Lung microvascular endothelial cell (primary cell): ENCODE results near the gene PIK3CA. TPM values are rescaled to one million over a fixed set of nuclear protein-coding genes. Genes with fewer than 3 reads are reported as not detected.

Experiments
- DNase-seq, 2 donors: peaks; one replicate each; pipeline versions ENCODE4 v3.0.0 to v3.0.0-alpha.2; 2010; ENCODE audit warnings: low read depth in 2 of 2
- total RNA-seq: library from RNA; depleted of rRNA; stranded (reverse); fragments of >200 nt; gene quantifications from 2 replicates; pipeline ENCODE4 v1.2.1, GENCODE V29; 2014

PIK3CA gene
- total RNA-seq, 1 donor from 2014 or later, result 23.2 TPM

DNA sequence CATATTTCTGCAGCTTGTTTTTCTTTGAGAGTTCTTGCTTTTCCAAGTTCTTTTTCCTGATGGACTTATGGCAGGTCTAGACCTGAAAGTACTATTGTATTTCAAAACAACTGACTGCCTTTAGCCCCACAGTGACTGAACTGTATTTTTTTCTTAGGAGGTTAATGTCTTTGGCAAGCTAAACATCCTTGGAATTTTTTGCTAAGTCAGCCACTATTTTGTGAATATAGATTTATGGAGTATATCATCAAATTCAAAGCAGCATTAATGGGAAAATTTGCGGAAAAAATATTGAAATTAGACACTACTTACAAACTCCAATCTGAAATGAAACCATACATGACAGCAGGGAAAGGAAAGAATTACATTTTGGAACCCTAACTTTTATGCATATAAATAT is 8.6 kb downstream of the PIK3CA start:
- DNase-seq, result no peak

GRCh38 chr3:179158336-179159039 is 10.3 kb downstream of the PIK3CA start:
- no peak for DNase-seq

GRCh38 chr3:179163503-179163902 is 15.3 kb downstream of the PIK3CA start:
- DNase-seq, result no peak

DNA sequence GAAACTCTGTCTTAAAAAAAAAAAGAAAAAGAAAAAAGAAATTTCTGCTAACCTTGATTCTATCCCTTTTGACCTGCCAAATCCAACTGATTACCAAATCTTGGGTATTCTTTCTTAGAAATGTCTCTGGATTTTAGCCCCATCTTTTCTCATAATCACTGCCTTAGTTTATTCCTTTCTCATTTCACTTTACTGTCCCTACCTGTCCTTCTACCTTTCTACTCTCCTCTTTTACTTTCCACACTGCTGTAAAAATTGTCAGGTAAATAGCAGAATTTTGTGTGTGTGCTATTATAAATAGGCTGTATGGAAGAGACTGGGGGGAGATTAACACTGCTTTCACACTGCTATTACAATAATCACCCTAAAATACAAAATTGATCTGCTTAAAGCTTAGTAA is 16.7 kb downstream of the PIK3CA start:
- no peak for DNase-seq

GRCh38 chr3:179166561-179167201 is 18.5 kb downstream of the PIK3CA start:
- no peak for DNase-seq

DNA sequence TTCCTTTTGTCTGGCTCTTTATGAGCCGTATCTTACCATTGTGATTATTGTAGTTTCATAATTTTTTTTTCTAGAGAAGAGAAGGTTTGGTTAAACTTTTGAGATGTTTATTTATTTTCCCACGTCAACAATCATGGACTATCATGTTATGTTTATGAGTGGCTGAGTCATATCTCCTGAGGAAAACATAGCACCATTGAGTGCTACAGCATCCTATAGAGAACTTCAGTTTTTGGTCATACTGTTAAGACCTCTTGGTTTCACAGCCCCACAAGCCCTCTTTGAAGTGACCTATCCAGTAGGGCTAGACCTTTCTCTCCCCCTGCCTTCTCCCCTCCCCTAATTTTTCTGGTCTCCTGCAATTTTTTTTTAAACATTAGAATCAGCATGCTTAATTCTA is 20.8 kb downstream of the PIK3CA start:
- peak in 1 of 2 donors; percentile 31 for DNase-seq

- no peak for DNase-seq
Measured at GRCh38 chr3:179172546-179172945, 24.4 kb downstream of the PIK3CA start.

DNA sequence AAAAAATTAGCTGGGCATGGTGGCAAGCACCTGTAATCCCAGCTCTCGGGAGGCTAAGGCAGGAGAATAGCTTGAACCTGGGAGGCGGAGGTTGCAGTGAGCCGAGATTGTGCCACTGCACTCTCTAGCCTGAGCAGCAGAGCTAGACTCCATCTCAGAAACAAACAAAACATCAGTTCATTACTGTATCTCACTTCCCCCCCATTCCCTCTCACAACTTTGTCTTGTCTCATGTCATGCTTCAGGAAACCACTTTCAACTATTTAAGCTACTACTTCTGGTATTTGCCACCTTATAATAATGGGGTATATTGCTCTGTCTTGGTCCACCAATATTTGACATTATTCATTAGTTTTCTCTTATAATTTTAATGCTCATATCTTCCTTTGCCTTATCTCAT is 26.2 kb downstream of the PIK3CA start:
- DNase-seq, result no peak

DNA sequence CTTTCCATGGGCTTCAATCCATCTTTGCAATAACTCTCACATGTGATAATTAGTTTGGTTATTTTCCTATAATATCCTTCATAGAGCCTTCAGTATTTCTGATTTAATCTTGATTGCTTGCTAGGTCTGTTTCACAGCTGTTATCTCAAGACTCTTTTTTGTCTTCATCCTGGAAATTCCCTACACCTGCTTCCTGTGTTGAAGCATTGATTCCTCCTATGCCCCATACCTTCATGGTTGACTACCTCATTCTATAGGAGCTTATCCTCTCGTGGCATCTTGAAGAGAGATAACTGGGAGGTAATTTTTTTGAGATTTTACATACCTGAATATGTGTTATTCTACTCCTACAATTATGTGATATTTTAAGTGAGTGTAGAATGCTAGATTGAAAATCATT is 26.7 kb downstream of the PIK3CA start:
- peak in 1 of 2 donors; percentile 41 for DNase-seq

DNA sequence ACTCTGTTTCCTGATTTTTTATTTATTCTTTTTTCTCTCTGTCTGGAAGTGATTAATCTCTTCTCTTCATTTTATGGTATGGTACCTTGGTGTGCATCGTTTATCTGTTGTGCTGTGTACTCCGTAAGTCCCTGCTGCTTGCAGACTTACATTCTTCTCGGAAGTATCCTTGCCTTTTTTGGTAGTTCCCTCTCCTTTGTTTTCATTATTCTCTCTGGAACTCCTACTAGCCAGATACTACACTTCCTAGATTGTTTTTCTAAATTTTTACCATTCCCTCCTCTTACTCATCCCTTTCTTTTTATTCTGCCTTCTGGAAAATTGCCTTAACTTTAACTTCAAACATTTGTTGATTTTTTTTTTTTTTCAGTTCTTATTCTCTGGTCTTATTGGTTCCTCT is 27.2 kb downstream of the PIK3CA start:
- DNase-seq, result no peak

DNA sequence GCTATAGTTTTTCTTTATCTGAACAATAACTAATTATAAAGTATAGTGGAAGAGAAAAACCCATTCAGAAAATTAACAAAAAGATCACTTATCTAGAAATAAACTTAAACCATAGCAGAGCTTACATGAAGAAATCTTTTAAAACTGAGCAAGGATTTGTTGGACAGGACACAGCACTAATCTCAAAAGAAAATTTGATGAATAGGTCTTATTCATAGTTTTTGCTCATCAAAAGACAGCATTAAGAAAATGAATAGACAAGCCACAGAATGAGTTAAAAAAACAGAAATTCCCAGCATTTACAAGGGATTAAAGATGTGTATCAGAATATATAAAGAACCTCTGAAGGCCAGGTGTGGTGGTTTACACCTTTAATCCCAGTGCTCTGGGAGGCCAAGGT is 29.5 kb downstream of the PIK3CA start:
- DNase-seq, result no peak

DNA sequence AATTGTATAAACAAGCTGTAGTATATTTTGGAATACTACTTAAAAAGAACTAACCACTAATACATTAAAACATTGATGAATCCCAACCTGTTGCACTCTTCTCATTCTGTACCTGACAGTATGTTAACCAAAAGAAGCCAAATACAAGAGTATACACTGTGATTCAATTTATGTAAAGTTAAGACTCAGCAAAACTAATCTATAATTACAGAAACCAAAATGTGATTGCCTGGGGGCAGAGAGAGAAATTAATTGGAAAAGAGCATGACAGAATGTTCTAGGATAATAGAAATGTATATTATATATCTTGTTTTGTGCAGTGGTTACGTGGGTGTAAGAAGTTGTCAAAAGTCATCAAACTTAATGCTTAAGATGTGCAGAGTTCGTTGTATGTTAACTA is 31.1 kb downstream of the PIK3CA start:
- DNase-seq, result no peak

GRCh38 chr3:179179979-179180759 is 32.0 kb downstream of the PIK3CA start:
- peak in 1 of 2 donors; percentile 28 for DNase-seq

GRCh38 chr3:179181021-179181472 is 32.9 kb downstream of the PIK3CA start:
- peak; percentile 59 to 83 for DNase-seq

DNA sequence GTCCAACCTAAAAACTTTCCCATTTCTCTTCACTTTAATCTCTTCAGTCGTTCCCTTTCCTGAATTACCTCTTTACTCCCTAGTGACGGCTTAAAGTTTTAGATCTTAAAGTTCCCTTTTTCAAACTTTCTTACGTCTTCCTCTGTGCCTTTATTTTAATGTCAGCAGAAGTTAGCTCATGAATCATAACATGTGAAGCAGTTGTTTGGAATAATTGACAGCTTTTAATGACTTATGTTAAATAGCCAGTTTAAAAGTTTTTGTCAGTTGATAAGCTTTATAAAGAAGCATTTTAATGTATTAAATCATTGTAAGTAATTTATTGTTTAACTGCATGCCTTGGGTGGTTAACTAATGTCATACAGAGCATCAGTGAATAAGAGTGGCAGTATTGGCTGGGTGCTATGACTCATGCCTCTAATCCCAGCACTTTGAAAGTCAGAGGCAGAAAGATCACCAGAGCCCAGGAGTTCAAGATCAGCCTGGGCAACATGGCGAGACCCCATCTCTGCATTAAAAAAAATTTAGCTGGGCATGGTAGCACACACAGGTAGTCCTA is 33.9 kb downstream of the PIK3CA start:
- peak in 1 of 2 donors; percentile 37 for DNase-seq

DNA sequence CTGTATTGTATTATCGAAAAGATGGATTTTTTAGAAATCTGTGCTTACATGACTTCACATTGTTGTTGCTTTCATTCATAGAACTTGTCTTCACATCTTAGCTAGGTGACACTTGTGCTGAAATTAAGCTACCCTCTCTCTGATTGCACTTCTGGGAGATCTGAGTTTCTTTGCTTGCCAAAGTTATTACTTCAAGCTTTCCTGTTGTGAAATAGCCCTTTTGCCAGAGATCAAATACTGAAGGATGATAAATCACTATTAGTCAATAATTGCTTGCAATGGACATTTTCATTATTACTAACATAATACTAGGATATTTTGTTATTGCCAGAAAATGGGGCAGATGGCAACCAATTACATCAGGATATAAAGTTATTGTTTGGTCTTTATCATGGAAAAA is 34.7 kb downstream of the PIK3CA start:
- no peak for DNase-seq

DNA sequence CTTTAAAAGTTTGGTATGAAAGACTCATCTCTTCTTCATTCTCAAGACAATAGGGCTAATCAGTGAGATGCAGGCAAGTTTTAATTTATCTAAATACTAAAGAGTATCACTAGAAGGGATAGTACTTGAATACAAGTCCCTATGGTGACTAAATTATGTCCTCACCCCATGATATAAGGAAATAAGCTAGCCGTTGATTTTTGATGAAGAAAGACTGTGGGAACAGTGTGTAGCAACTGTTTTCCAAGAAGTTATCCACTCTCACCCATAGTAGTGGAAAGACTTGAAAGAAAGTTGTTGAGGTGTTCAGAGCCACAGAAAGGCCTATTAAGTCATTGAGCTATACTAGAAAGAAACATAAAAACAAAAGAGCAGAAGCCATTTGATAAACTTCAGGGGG is 36.7 kb downstream of the PIK3CA start:
- DNase-seq, result no peak

DNA sequence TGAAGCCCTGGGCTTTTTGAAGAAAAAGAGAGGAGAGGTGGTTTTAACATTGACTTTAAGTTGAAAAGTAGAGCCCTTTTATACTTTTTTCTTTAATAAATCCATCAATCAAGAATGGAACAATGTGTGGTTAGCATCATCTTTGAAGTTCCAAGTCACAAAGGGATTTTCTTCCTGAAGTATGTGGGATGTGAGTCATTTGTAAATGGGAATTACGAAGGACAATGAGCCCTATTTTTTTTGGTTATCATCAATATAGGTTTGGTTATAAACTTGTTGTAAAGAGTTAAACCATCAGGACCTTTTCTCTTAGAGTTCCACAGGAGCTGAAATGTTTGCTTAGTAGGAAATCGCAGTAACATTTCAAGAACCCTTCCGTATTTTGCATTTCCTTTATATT is 38.3 kb downstream of the PIK3CA start:
- DNase-seq, result peak in 1 of 2 donors; percentile 63

- DNase-seq, result peak in 1 of 2 donors; percentile 65
Measured at GRCh38 chr3:179189759-179190158, 41.6 kb downstream of the PIK3CA start.

- no peak for DNase-seq
Measured at GRCh38 chr3:179190581-179190980, 42.4 kb downstream of the PIK3CA start.

GRCh38 chr3:179192542-179192941 is 44.4 kb downstream of the PIK3CA start:
- DNase-seq, result no peak

DNA sequence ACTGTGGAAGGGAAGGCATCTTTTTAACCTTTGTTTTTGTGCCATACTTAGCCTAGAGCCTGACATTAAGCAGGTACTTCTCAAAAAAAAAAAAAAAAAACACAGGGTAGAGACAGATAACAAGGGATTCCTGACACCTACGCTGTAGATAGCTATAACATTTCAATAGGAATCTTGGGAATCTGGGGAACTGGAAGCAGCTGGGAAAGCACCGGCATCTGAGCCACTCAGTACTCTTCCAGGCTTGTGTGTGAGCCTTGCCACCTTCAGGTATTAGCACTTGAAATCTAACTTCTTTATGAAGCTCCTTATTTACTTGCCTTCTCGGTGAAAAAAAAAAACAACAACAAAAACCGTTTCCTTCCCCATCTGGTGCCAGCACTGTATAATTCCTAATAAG is 46.8 kb downstream of the PIK3CA start:
- no peak for DNase-seq
